ENCODE measurements around the gene AP2B1.
A peak's percentile ranks its signal among the peaks of the same experiment; 100 is the strongest.

Gene AP2B1

DNA sequence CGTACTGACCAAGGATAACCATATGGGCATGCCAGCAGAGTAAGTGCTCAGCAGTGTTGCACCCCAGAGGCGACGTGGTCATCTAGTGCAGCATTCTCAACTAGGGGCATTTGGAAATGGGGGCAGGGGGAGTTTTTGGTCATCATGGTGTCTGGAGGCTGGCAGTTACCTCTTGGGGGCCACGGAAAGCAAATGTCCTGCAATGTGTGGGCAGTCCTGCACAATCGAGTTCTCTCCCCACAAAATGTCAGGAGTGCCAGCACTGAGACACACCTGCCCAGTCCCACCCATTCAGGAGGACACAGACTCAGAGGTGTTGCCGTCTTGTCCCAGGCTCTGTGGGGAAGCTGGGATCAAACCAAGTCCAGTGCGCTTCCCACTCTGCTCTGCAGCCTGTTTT, 147.3 kb downstream of the AP2B1 start:
- Mint-ChIP-seq H3K4me1 (ENCODE audit: low read depth in 2 of 2) (peaks cover 11 to 18% of the 10 kb centered on the region in 2 donors), H3K4me3 (no peak overlapping the region)

DNA sequence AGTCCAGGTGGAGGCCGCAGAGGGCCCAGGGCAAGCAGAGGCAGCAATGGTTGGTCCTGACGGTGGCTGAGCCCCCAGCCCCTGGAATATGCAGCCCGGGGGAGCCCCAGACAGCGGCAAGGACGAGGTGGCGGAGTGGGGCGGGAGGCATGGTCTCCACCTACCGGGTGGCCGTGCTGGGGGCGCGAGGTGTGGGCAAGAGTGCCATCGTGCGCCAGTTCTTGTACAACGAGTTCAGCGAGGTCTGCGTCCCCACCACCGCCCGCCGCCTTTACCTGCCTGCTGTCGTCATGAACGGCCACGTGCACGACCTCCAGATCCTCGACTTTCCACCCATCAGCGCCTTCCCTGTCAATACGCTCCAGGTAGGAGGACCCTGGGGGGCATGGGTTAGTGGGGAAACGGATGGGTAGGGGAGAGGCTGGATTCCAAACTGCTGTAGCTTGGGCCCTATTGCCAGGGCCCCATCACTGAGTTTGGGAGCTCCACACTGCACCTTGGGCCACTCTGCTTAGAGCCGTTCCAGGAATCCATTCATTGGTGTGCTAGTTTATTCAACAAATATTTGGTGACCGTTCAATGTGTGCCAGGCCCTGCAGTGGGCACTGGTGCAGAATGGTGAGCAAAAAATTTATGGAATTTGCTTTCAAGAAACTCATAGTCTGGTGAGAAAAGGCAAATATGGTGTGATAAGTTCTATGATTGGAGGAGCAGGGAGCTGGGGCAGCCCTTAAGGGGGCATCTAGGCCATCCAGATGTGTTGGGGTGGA, 148.1 kb downstream of the AP2B1 start:
- Mint-ChIP-seq H3K9me3 (no peaks in the 10 kb centered on the region), H3K4me3 (no peak overlapping the region), H3K36me3 (ENCODE audit: insufficient read depth) (peaks cover 8% of the 10 kb centered on the region), H3K27me3 (peaks cover 0 to 11% of the 10 kb centered on the region in 2 donors), H3K4me1 (ENCODE audit: low read depth in 2 of 2) (peaks cover 10 to 16% of the 10 kb centered on the region in 2 donors), H3K27ac (no peak overlapping the region)
- DNase-seq (no peak), ATAC-seq (replicated peaks) (no peak)

More for the DNA sequence above, 147.3 kb downstream of the AP2B1 start:
- DNase-seq (no peak), ATAC-seq (replicated peaks) (no peak)
- Mint-ChIP-seq H3K9me3 (no peaks in the 10 kb centered on the region), H3K36me3 (ENCODE audit: insufficient read depth) (peaks cover 8% of the 10 kb centered on the region), H3K27me3 (peaks cover 0 to 3% of the 10 kb centered on the region in 2 donors), H3K27ac (no peak overlapping the region)

- ATAC-seq (replicated peaks): no peak
- DNase-seq: no peak
- no peak overlapping the region for H3K27ac Mint-ChIP-seq
- peaks cover 0 to 22% of the 10 kb centered on the region in 2 donors for H3K27me3 Mint-ChIP-seq
- H3K36me3 Mint-ChIP-seq (ENCODE audit: insufficient read depth): peaks cover 11% of the 10 kb centered on the region
- H3K4me3 Mint-ChIP-seq: no peak overlapping the region
- no peaks in the 10 kb centered on the region for H3K9me3 Mint-ChIP-seq
- H3K4me1 Mint-ChIP-seq (ENCODE audit: low read depth in 2 of 2): peaks cover under 1 to 10% of the 10 kb centered on the region in 2 donors
Measured at GRCh38 chr17:35736236-35736635, 149.1 kb downstream of the AP2B1 start.

DNA sequence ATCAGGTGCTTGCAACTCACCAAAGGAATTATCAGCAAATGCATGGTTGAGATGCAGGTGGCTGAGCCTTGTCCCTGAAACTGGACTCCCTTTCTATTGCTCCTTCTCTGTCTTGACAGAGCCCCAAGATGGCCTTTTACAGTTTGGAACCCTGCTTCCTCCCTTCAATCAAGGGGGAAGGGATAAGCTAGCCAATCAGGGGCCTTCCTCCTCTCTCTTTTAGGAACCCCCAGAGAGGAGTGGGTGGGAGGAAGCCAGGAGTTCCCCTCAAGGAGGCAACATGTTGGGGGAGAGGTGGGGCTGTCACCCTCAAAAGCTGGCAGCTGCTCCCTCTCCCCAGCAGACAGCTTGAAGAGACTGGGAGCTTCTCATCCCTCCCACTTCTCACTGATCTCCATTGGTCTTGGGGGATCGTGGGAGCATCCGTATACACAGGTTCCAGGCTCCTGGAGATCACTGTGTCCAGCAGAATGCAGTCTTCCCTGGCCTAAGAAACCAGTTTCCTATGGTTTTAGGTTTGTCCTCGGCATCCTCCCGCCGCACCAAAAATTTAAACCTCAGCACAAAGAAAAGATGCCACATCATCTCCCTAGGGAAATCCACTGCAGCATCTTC, 151.5 kb downstream of the AP2B1 start:
- DNase-seq: no peak
- H3K4me3 Mint-ChIP-seq: no peak overlapping the region
- peaks cover 8% of the 10 kb centered on the region for H3K36me3 Mint-ChIP-seq (ENCODE audit: insufficient read depth)
- H3K4me1 Mint-ChIP-seq (ENCODE audit: low read depth in 2 of 2): peaks cover 0 to 6% of the 10 kb centered on the region in 2 donors
- H3K27me3 Mint-ChIP-seq: peaks cover 19 to 45% of the 10 kb centered on the region in 2 donors
- no peak for ATAC-seq (replicated peaks)
- no peak overlapping the region for H3K27ac Mint-ChIP-seq
- H3K9me3 Mint-ChIP-seq: no peaks in the 10 kb centered on the region

GRCh38 chr17:35740216-35740615, 153.1 kb downstream of the AP2B1 start:
- Mint-ChIP-seq H3K4me1 (ENCODE audit: low read depth in 2 of 2) (peaks cover 0 to 6% of the 10 kb centered on the region in 2 donors), H3K36me3 (ENCODE audit: insufficient read depth) (peaks cover 5% of the 10 kb centered on the region), H3K27me3 (peaks cover 22 to 60% of the 10 kb centered on the region in 2 donors), H3K9me3 (no peaks in the 10 kb centered on the region), H3K27ac (no peak overlapping the region), H3K4me3 (no peak overlapping the region)
- no peak for ATAC-seq (replicated peaks)
- DNase-seq: no peak

DNA sequence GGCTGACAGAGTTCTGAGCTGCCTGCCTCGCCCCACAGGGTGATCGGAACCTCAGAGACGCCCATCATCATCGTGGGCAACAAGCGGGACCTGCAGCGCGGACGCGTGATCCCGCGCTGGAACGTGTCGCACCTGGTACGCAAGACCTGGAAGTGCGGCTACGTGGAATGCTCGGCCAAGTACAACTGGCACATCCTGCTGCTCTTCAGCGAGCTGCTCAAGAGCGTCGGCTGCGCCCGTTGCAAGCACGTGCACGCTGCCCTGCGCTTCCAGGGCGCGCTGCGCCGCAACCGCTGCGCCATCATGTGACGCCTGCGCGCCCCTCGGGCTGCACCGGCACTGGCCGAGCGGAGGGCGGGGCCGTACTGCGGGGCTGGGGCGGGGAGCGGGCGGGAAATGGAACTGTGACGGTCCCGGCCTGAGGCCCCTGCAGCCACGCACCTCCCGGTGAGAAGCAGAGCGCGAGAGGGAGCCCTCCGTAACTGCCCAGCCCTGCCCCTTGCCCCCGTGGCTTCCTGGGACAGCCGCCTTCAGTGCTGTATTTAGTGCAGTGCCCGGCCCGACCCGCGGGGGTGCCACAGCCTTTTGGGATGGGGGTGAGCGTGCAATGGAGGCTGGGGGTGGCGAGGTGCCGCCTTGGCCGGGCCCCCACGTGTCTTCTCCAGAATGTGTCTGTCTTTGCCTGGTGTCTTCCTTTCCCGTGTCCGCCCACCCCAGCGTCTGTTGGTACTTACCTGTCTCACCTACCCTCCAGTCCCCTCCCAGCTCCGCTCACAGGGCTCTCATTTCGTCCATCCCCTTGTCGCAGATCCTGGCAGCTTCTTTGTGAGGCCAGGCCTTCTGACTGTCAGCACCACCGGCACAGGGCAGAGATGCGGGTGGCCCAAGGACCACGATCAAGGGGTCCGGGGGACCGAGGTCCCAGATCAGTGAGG, 154.1 kb downstream of the AP2B1 start:
- Mint-ChIP-seq H3K4me3 (peak overlapping the region; percentile 61 to 63), H3K9me3 (no peaks in the 10 kb centered on the region), H3K4me1 (ENCODE audit: low read depth in 2 of 2) (peaks cover 0 to 6% of the 10 kb centered on the region in 2 donors), H3K27me3 (peaks cover 22 to 68% of the 10 kb centered on the region in 2 donors), H3K27ac (no peak overlapping the region), H3K36me3 (ENCODE audit: insufficient read depth) (peaks cover 5% of the 10 kb centered on the region)
- peak; percentile 68 for ATAC-seq (replicated peaks)
- no peak for DNase-seq

GRCh38 chr17:35742496-35742895, 155.4 kb downstream of the AP2B1 start:
- H3K36me3 Mint-ChIP-seq (ENCODE audit: insufficient read depth): peaks cover 5% of the 10 kb centered on the region
- H3K27ac Mint-ChIP-seq: no peak overlapping the region
- no peak overlapping the region for H3K4me3 Mint-ChIP-seq
- ATAC-seq (replicated peaks) (no peak), DNase-seq (no peak)
- H3K9me3 Mint-ChIP-seq: no peaks in the 10 kb centered on the region
- peaks cover 22 to 77% of the 10 kb centered on the region in 2 donors for H3K27me3 Mint-ChIP-seq
- peaks cover 0 to 7% of the 10 kb centered on the region in 2 donors for H3K4me1 Mint-ChIP-seq (ENCODE audit: low read depth in 2 of 2)

GRCh38 chr17:35742896-35743477, 155.9 kb downstream of the AP2B1 start:
- H3K27ac Mint-ChIP-seq: no peak overlapping the region
- ATAC-seq (replicated peaks) (no peak), DNase-seq (no peak)
- H3K4me3 Mint-ChIP-seq: no peak overlapping the region
- H3K4me1 Mint-ChIP-seq (ENCODE audit: low read depth in 2 of 2): peaks cover 0 to 7% of the 10 kb centered on the region in 2 donors
- H3K9me3 Mint-ChIP-seq: no peaks in the 10 kb centered on the region
- H3K27me3 Mint-ChIP-seq: peaks cover 22 to 82% of the 10 kb centered on the region in 2 donors
- peaks cover 5% of the 10 kb centered on the region for H3K36me3 Mint-ChIP-seq (ENCODE audit: insufficient read depth)

- ATAC-seq (replicated peaks) (no peak), DNase-seq (no peak)
- Mint-ChIP-seq H3K36me3 (ENCODE audit: insufficient read depth) (peaks cover 5% of the 10 kb centered on the region), H3K9me3 (no peaks in the 10 kb centered on the region), H3K27me3 (peaks cover 28 to 90% of the 10 kb centered on the region in 2 donors), H3K4me3 (no peak overlapping the region), H3K4me1 (ENCODE audit: low read depth in 2 of 2) (peaks cover 0 to 7% of the 10 kb centered on the region in 2 donors), H3K27ac (no peak overlapping the region)
Measured at GRCh38 chr17:35743626-35744328, 156.7 kb downstream of the AP2B1 start.

- no peak overlapping the region for H3K4me3 Mint-ChIP-seq
- H3K9me3 Mint-ChIP-seq: no peaks in the 10 kb centered on the region
- DNase-seq (no peak), ATAC-seq (replicated peaks) (no peak)
- no peak overlapping the region for H3K27ac Mint-ChIP-seq
- peaks cover 39 to 93% of the 10 kb centered on the region in 2 donors for H3K27me3 Mint-ChIP-seq
- H3K36me3 Mint-ChIP-seq (ENCODE audit: insufficient read depth): peaks cover 5% of the 10 kb centered on the region
- H3K4me1 Mint-ChIP-seq (ENCODE audit: low read depth in 2 of 2): peaks cover 3 to 14% of the 10 kb centered on the region in 2 donors
Measured at GRCh38 chr17:35744830-35745229, 157.7 kb downstream of the AP2B1 start.

GRCh38 chr17:35745246-35745645, 158.1 kb downstream of the AP2B1 start:
- Mint-ChIP-seq H3K4me3 (no peak overlapping the region), H3K9me3 (no peaks in the 10 kb centered on the region), H3K4me1 (ENCODE audit: low read depth in 2 of 2) (peaks cover 3 to 14% of the 10 kb centered on the region in 2 donors), H3K27ac (no peak overlapping the region), H3K27me3 (peaks cover 42 to 93% of the 10 kb centered on the region in 2 donors), H3K36me3 (ENCODE audit: insufficient read depth) (peaks cover 5% of the 10 kb centered on the region)
- DNase-seq (no peak), ATAC-seq (replicated peaks) (no peak)

GRCh38 chr17:35745749-35746320, 158.7 kb downstream of the AP2B1 start:
- H3K9me3 Mint-ChIP-seq: no peaks in the 10 kb centered on the region
- H3K27me3 Mint-ChIP-seq: peaks cover 48 to 93% of the 10 kb centered on the region in 2 donors
- no peak overlapping the region for H3K27ac Mint-ChIP-seq
- DNase-seq (no peak), ATAC-seq (replicated peaks) (no peak)
- H3K36me3 Mint-ChIP-seq (ENCODE audit: insufficient read depth): peaks cover under 1% of the 10 kb centered on the region
- H3K4me3 Mint-ChIP-seq: no peak overlapping the region
- H3K4me1 Mint-ChIP-seq (ENCODE audit: low read depth in 2 of 2): peaks cover 3 to 14% of the 10 kb centered on the region in 2 donors
